Activated CD4-positive, alpha-beta memory T cell treated with anti-CD3 and anti-CD28 coated beads, Interleukin-2, amount 10 ng/mL, durations not matched to agents 7 days and 5 days (primary cell): ENCODE data around the gene RXFP1. TPM values are rescaled to one million over a fixed set of nuclear protein-coding genes. Genes with fewer than 3 reads are reported as not detected.
"Not testable (repeated sequence)": the region's sequence is repeated elsewhere in the genome, so short reads cannot be mapped to it uniquely, and the experiment has no call there.

Experiments
- CTCF ChIA-PET: fragments of 350-600 bp; sonication (Branson Sonifier 250); formaldehyde crosslinking; loops from one replicate; lab custom pipeline; 2021; ENCODE audit warnings: antibody characterized with exemption, inconsistent platforms; lab: Charles Lee
- POLR2A ChIA-PET: fragments of 350-600 bp; sonication (Branson Sonifier 250); formaldehyde crosslinking; loops from one replicate; lab custom pipeline; 2021; ENCODE audit warnings: antibody characterized with exemption; lab: Charles Lee
- DNase-seq: peaks from one replicate; pipeline ENCODE4 v3.0.0-alpha.2; 2020
- H3K27ac Mint-ChIP-seq: one replicate; pipeline ENCODE4 v1.8.0; 2021; ENCODE audit warnings: mild to moderate bottlenecking, mixed read lengths
- H3K27me3 Mint-ChIP-seq: one replicate; pipeline ENCODE4 v1.8.0; 2021; ENCODE audit warnings: mixed read lengths
- H3K36me3 Mint-ChIP-seq: one replicate; pipeline ENCODE4 v1.8.0; 2021; ENCODE audit warnings: low read depth, mixed read lengths
- H3K4me1 Mint-ChIP-seq: one replicate; pipeline ENCODE4 v1.8.0; 2021; ENCODE audit warnings: mixed read lengths
- H3K4me3 Mint-ChIP-seq: one replicate; pipeline ENCODE4 v1.8.0; 2021; ENCODE audit warnings: mild to moderate bottlenecking, mixed read lengths
- H3K9me3 Mint-ChIP-seq: one replicate; pipeline ENCODE4 v1.8.0; 2021; ENCODE audit warnings: mixed read lengths
- total RNA-seq, 2 experiments: library from RNA; stranded (reverse); gene quantifications; one replicate each; pipeline ENCODE4 v1.2.3, GENCODE V29; 2021

RXFP1 gene
- total RNA-seq, 2 experiments from 2014 or later: not detected

- CTCF ChIA-PET: no interaction called here
- H3K4me3 Mint-ChIP-seq: no peak overlapping the region
Measured at GRCh38 chr4:158644356-158644755, 122.7 kb downstream of the RXFP1 start.

GRCh38 chr4:158644760-158645159 lies 123.1 kb downstream of the RXFP1 start:
- no peak overlapping the region for H3K27ac Mint-ChIP-seq
- H3K4me3 Mint-ChIP-seq: no peak overlapping the region
- ChIA-PET POLR2A (no interaction called here), CTCF (no interaction called here)
- peaks cover 26% of the 10 kb centered on the region for H3K27me3 Mint-ChIP-seq
- H3K4me1 Mint-ChIP-seq: no peaks in the 10 kb centered on the region
- H3K36me3 Mint-ChIP-seq: no peaks in the 10 kb centered on the region
- no peak for DNase-seq
- no peaks in the 10 kb centered on the region for H3K9me3 Mint-ChIP-seq

More at GRCh38 chr4:158644356-158644755, 122.7 kb downstream of the RXFP1 start:
- DNase-seq: no peak
- POLR2A ChIA-PET: no interaction called here
- no peaks in the 10 kb centered on the region for H3K36me3 Mint-ChIP-seq
- H3K9me3 Mint-ChIP-seq: no peaks in the 10 kb centered on the region
- no peak overlapping the region for H3K27ac Mint-ChIP-seq
- H3K27me3 Mint-ChIP-seq: peaks cover 26% of the 10 kb centered on the region
- no peaks in the 10 kb centered on the region for H3K4me1 Mint-ChIP-seq

GRCh38 chr4:158649111-158649680 lies 127.5 kb downstream of the RXFP1 start:
- Mint-ChIP-seq H3K4me1 (peaks cover 6% of the 10 kb centered on the region), H3K9me3 (no peaks in the 10 kb centered on the region), H3K36me3 (no peaks in the 10 kb centered on the region), H3K4me3 (no peak overlapping the region), H3K27ac (no peak overlapping the region), H3K27me3 (peaks cover 17% of the 10 kb centered on the region)
- ChIA-PET POLR2A (no interaction called here), CTCF (no interaction called here)
- DNase-seq: no peak

- peaks cover 6% of the 10 kb centered on the region for H3K4me1 Mint-ChIP-seq
- H3K4me3 Mint-ChIP-seq: no peak overlapping the region
- no peaks in the 10 kb centered on the region for H3K36me3 Mint-ChIP-seq
- ChIA-PET CTCF (interaction anchor here (1.3 kb wide), 1 partner anchor 14 kb away, joined by 3 read pairs; no protein-coding TSS in a partner anchor), POLR2A (no interaction called here)
- H3K9me3 Mint-ChIP-seq: no peaks in the 10 kb centered on the region
- DNase-seq: no peak
- peaks cover 4% of the 10 kb centered on the region for H3K27me3 Mint-ChIP-seq
- H3K27ac Mint-ChIP-seq: no peak overlapping the region
Measured at GRCh38 chr4:158652920-158653319, 131.2 kb downstream of the RXFP1 start.

- Mint-ChIP-seq H3K36me3 (no peaks in the 10 kb centered on the region), H3K9me3 (no peaks in the 10 kb centered on the region), H3K27ac (no peak overlapping the region), H3K4me3 (no peak overlapping the region), H3K27me3 (peaks cover 3% of the 10 kb centered on the region), H3K4me1 (peaks cover 6% of the 10 kb centered on the region)
- no peak for DNase-seq
- ChIA-PET POLR2A (no interaction called here), CTCF (no interaction called here)
Measured at GRCh38 chr4:158656439-158656838, 134.8 kb downstream of the RXFP1 start.

- peaks cover 3% of the 10 kb centered on the region for H3K27me3 Mint-ChIP-seq
- H3K27ac Mint-ChIP-seq: no peak overlapping the region
- ChIA-PET POLR2A (no interaction called here), CTCF (no interaction called here)
- H3K9me3 Mint-ChIP-seq: no peaks in the 10 kb centered on the region
- H3K4me1 Mint-ChIP-seq: peaks cover 6% of the 10 kb centered on the region
- no peak for DNase-seq
- H3K36me3 Mint-ChIP-seq: no peaks in the 10 kb centered on the region
- no peak overlapping the region for H3K4me3 Mint-ChIP-seq
Measured at GRCh38 chr4:158657291-158657690, 135.6 kb downstream of the RXFP1 start.

DNA sequence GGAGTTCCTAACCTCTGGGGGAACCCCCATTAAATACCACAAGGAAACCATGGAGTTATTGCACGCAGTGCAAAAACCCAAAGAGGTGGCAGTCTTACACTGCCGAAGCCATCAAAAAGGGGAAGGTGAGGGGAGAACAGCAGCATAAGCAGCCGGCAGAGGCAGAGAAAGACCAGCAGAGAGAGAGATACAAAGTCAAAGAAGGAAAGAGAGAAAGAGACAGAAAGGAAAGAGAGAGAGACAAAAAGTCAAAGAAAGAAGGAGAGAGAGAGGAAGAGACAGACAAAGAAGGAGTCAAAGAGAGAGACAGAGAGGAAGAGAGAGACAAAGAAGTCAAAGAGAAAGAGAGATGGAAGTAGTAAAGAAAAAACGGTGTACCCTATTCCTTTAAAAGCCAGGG lies 141.6 kb downstream of the RXFP1 start:
- H3K27me3 Mint-ChIP-seq, H3K9me3 Mint-ChIP-seq, DNase-seq, CTCF ChIA-PET, POLR2A ChIA-PET, H3K4me3 Mint-ChIP-seq, H3K27ac Mint-ChIP-seq, H3K4me1 Mint-ChIP-seq: not testable (repeated sequence)
- H3K36me3 Mint-ChIP-seq: peaks cover 22% of the 10 kb centered on the region

DNA sequence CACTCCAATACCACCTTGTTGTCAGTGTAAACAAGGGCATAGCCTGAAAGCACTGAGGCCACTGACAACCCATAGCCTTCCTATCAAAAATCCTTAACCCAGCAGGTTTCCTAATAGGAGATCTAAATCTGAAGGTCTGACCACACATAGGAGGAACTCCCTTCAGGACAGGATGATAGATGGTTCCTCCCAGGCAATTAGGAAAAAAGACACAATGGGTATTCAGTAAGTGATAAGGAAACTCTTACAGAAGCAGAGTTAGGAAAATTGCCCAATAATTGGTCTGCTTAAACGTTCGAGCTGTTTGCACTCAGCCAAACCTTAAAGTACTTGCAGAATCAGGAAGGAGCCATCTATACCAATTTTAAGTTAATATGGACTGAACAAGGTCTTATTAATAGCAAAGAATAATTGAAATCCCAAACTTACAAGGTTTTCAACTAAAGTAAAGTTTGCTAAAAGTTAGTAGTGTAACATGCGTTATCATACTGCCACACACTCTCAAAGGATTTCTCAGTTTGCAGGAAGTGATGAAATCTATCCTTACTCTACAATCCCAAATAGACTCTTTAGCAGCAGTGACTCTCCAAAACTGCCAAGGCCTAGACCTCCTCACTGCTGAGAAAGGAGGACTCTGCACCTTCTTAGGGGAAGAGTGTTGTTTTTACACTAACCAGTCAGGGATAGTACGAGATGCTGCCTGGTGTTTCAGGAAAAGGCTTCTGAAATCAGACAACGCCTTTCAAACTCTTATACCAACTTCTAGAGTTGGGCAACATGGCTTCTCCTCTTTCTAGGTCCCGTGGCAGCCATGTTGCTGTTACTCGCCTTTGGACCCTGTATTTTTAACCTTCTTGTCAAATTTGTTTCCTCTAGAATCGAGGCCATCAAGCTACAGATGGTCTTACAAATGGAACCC lies 142.3 kb downstream of the RXFP1 start:
- H3K9me3 Mint-ChIP-seq, POLR2A ChIA-PET, DNase-seq, H3K4me3 Mint-ChIP-seq, H3K27me3 Mint-ChIP-seq, H3K27ac Mint-ChIP-seq, H3K4me1 Mint-ChIP-seq, CTCF ChIA-PET: not testable (repeated sequence)
- peaks cover 25% of the 10 kb centered on the region for H3K36me3 Mint-ChIP-seq

DNA sequence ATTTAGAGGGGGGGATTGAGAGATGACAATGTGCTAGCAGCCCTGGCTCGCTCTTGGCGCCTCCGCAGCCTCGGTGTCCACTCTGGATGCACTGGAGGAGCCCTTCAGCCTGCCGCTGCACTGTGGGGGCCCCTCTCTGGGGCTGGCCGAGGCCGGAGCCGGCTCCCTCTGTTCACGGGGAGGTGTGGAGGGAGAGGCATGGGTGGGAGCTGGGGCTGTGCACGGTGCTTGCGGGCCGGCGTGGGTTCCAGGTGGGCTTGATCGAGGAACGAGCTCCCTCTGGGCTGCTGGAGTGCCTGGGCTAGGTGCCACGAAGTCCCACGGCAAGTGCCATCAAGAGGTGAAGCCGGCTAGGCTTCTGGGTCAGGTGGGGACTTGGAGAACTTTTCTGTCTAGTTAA lies 143.1 kb downstream of the RXFP1 start:
- CTCF ChIA-PET: no interaction called here
- Mint-ChIP-seq H3K27me3 (no peaks in the 10 kb centered on the region), H3K27ac (no peak overlapping the region), H3K9me3 (no peaks in the 10 kb centered on the region), H3K4me1 (peaks cover 13% of the 10 kb centered on the region), H3K36me3 (peaks cover 30% of the 10 kb centered on the region), H3K4me3 (no peak overlapping the region)
- POLR2A ChIA-PET: interaction anchor here (0.6 kb wide), 1 partner anchor 51 kb away, joined by 3 read pairs; no protein-coding TSS in a partner anchor
- DNase-seq: no peak

DNA sequence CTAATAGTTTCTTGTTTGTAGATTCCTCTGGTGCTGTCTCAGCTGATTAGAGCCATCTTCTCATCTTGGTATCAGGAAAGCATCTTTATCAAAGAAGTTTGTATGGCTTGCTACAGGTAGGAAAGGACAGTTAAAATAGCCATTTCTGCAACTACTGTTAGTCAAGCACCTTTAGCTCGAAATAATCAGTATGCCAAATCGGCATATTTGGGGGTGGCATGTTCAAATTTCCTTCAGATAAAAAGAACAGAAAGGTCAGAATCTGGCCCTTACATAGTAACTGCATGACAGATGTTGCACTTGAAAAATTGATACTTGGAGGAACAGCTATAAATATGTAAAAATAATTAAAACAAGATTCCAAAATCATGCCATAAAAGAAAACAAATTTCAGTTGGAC lies 145.2 kb downstream of the RXFP1 start:
- Mint-ChIP-seq H3K4me3 (no peak overlapping the region), H3K9me3 (no peaks in the 10 kb centered on the region), H3K36me3 (peaks cover 34% of the 10 kb centered on the region), H3K4me1 (peaks cover 23% of the 10 kb centered on the region), H3K27ac (no peak overlapping the region), H3K27me3 (no peaks in the 10 kb centered on the region)
- DNase-seq: no peak
- POLR2A ChIA-PET: no interaction called here
- CTCF ChIA-PET: interaction anchor here (0.6 to 2.5 kb wide), 5 partner anchors 13 to 474 kb away, joined by 3 to 9 read pairs (median 3); partner anchors contain the start of gene PPID

DNA sequence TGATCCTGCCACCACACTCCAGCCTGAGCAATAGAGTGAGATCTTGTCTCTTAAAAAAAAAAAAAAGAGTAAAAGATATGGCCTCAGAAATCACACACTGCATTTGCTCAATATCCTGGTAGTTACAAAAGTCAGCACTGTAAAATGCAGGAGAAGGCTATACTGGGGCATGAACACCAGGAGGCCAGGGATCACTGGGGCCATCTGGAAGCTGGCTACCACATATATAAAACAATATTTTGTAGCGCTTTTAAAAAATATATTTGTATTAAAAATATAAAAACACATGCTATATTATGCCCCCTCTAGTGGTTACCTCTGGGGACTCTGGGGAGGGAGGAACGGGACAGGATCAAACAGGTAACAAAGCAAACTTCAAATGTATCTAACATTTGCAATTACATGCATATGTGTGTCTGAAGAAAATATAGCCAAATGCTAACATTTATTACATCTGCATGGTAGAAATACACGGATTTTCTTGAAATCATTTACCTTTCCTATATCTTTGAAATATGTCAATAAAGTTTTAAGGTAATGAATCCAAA lies 146.0 kb downstream of the RXFP1 start:
- Mint-ChIP-seq H3K27ac (no peak overlapping the region), H3K27me3 (no peaks in the 10 kb centered on the region), H3K4me1 (peaks cover 26% of the 10 kb centered on the region), H3K4me3 (no peak overlapping the region), H3K9me3 (no peaks in the 10 kb centered on the region), H3K36me3 (peaks cover 34% of the 10 kb centered on the region)
- peak; percentile 37 for DNase-seq
- ChIA-PET CTCF (interaction anchor here (1.0 to 2.5 kb wide), 2 partner anchors 20 to 56 kb away, joined by 3 to 9 read pairs; partner anchors contain the start of gene PPID), POLR2A (no interaction called here)

GRCh38 chr4:158669310-158669709 lies 147.6 kb downstream of the RXFP1 start:
- ChIA-PET CTCF (interaction anchor here (1.1 kb wide), 1 partner anchor 183 kb away, joined by 3 read pairs; no protein-coding TSS in a partner anchor), POLR2A (no interaction called here)
- no peaks in the 10 kb centered on the region for H3K9me3 Mint-ChIP-seq
- no peak overlapping the region for H3K27ac Mint-ChIP-seq
- peaks cover 30% of the 10 kb centered on the region for H3K36me3 Mint-ChIP-seq
- H3K4me1 Mint-ChIP-seq: peaks cover 28% of the 10 kb centered on the region
- H3K4me3 Mint-ChIP-seq: no peak overlapping the region
- no peak for DNase-seq
- no peaks in the 10 kb centered on the region for H3K27me3 Mint-ChIP-seq
